ENCODE data around the gene CIZ1.

DNA sequence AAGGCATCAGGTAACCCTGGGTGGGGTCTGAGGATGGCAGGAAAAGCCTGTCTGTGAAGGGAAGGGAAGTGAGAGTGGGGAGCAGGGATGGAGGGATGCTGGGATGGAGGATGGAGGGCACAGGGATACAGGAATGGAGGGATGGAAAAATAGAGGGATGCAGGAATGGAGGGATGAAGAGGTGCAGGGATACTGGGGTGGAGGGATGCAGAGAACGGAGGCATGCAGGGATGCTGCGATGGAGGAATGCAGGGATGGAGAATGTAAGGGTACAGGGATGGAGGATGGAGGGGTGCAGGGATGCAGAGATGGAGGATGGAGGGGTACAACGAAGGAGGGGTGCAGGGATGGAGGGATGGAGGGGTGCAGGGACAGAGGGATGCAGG, 72.9 kb downstream of the CIZ1 start:
- TF ChIP-seq, protein P1, sequence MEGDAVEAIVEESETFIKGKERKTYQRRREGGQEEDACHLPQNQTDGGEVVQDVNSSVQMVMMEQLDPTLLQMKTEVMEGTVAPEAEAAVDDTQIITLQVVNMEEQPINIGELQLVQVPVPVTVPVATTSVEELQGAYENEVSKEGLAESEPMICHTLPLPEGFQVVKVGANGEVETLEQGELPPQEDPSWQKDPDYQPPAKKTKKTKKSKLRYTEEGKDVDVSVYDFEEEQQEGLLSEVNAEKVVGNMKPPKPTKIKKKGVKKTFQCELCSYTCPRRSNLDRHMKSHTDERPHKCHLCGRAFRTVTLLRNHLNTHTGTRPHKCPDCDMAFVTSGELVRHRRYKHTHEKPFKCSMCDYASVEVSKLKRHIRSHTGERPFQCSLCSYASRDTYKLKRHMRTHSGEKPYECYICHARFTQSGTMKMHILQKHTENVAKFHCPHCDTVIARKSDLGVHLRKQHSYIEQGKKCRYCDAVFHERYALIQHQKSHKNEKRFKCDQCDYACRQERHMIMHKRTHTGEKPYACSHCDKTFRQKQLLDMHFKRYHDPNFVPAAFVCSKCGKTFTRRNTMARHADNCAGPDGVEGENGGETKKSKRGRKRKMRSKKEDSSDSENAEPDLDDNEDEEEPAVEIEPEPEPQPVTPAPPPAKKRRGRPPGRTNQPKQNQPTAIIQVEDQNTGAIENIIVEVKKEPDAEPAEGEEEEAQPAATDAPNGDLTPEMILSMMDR (IDR thresholded peaks at IDR 0.05), result no peak
- TF ChIP-seq EP300 (IDR thresholded peaks at IDR 0.05), result no peak

Measured in suprapubic skin (tissue), 3 donors.